ENCODE measurements around the gene TRAP1.

DNA sequence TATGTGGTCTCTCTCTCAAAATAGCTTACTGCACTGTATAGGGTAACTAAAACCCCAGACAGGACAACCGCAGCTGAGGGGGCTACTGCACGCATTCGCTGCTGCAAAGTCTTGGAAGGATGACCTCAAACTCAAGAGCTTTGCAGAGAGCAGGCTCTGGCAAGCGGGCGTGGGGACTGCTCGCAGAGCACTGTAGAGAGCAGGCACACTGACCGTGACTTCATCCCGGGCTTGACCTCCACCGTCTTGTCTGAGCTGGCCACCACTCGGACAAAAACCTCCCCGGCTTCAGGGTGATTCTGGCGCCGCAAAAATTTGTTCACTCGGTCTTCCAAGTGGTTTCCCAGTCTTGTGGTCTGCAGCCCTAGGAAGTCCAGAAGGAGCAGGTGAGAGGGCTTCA is 22.9 kb upstream of the TRAP1 start:
- TF ChIP-seq, protein P1, sequence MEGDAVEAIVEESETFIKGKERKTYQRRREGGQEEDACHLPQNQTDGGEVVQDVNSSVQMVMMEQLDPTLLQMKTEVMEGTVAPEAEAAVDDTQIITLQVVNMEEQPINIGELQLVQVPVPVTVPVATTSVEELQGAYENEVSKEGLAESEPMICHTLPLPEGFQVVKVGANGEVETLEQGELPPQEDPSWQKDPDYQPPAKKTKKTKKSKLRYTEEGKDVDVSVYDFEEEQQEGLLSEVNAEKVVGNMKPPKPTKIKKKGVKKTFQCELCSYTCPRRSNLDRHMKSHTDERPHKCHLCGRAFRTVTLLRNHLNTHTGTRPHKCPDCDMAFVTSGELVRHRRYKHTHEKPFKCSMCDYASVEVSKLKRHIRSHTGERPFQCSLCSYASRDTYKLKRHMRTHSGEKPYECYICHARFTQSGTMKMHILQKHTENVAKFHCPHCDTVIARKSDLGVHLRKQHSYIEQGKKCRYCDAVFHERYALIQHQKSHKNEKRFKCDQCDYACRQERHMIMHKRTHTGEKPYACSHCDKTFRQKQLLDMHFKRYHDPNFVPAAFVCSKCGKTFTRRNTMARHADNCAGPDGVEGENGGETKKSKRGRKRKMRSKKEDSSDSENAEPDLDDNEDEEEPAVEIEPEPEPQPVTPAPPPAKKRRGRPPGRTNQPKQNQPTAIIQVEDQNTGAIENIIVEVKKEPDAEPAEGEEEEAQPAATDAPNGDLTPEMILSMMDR (IDR thresholded peaks at IDR 0.05; ENCODE audit: low read depth, low read length): no peak
- no peak for TF ChIP-seq EZH2phosphoT487 (IDR thresholded peaks at IDR 0.05; ENCODE audit: low read depth)
